GM21390 (cell line): Measurements from ENCODE around the gene CDK18.

Experiments
- ATAC-seq: cut with Tn5 transposase; IDR thresholded peaks from one replicate; pipeline ENCODE4 v1.9.1; 2021; ENCODE audit not compliant: unreplicated experiment

CDK18 gene

DNA sequence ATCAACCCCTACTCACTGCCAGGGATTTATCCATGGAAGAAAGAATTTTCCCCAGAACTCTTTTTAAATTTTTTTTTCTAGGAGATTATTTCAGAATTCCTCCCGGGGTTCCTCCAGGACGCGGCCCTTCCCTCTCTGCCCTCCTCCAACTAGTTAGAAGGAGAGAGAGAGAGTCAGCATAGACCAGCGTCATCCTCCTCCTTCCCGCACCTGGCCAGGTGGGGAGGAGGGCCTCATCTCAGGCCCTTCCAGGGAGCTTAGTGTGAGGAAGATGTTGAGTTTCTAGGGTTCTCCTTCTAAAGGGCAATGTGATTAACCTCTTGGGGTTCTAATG, 63.6 kb downstream of the CDK18 start:
- no peak for ATAC-seq

DNA sequence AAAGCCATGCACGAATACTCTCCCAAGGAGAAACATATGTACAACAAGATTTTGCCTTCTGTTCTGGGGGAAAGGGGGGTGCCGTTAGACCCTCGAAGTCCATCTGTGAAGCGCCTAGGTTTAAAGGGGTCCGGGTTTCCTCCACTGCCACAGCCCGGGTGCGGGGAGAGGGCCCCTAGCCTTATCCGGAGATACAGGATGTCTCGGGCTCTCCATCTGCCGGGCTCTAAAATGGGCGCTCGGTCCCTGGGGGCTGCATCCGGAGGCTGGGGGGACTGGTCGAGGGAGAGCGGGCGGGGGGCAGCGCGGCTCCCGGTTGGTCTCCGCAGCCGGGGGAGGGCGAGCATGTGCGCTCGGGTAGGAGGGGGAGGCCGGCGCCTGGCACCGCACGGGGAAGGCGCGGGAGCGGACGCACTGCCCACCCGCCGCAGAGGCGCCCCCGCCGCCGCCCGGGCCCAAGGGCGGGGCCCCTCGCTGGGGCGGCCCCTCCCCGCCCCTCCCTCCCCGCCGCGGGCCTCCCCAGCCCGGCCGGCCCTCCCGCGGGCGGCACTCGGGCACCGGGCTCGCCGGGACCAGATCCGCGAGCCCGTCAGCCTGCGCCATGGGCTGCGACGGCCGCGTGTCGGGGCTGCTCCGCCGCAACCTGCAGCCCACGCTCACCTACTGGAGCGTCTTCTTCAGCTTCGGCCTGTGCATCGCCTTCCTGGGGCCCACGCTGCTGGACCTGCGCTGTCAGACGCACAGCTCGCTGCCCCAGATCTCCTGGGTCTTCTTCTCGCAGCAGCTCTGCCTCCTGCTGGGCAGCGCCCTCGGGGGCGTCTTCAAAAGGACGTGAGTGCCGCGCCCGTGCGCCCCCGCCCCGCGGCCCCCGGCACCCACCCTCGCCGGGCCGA, 64.2 kb downstream of the CDK18 start:
- ATAC-seq, result no peak

DNA sequence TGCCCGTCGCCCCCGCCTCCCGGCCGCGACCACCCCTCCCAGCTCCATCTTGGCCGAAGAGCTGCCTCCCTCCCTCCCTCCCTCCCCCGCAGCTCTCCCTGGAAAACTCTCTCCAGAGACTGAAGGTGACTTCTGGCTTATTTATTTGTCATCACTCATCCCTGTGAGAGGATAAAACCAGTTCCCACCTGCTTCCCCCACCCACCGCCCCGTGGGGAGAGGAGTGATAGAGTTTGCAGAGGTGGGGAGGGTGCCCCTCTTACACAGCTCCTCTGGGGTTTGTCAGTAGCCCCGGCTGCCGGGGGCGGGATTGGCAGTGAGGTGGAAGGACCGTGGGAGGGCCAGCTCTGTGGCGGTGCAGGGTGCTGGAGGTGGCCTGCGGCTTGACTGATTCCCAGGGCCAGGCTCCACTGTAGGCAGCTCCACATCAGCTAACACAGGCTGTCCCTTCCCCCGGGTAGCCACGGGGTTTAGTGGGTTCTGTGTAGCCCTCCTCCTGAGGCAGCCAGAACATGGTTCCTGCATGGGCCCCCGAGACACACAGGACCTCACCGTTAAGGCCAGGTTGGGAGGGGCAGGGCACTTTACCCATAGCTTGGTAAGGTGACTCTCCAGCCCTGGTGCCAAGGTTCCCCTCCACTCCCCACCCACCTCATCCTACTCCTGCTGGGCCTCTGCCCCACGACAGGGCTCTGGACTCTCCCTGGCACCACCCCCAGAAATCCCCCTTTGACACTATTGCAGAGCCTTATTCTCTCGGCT, 65.1 kb downstream of the CDK18 start:
- ATAC-seq, result no peak

DNA sequence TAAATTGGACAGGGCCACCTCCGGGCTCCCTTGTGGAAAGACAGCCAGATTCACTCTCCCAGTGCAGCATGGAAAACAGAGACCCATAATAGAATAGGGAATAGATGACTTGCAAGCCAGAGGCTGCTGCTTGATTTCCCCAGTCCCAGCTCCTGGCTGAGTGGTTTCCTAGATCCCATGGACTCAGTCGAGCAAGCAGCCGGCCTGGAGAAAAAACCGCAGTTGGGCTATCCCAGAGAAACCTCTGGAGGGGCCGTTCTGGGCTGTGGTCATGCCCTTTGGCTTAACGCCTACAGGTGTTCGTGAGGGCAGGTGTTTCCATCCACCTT, 65.7 kb downstream of the CDK18 start:
- ATAC-seq, result no peak

DNA sequence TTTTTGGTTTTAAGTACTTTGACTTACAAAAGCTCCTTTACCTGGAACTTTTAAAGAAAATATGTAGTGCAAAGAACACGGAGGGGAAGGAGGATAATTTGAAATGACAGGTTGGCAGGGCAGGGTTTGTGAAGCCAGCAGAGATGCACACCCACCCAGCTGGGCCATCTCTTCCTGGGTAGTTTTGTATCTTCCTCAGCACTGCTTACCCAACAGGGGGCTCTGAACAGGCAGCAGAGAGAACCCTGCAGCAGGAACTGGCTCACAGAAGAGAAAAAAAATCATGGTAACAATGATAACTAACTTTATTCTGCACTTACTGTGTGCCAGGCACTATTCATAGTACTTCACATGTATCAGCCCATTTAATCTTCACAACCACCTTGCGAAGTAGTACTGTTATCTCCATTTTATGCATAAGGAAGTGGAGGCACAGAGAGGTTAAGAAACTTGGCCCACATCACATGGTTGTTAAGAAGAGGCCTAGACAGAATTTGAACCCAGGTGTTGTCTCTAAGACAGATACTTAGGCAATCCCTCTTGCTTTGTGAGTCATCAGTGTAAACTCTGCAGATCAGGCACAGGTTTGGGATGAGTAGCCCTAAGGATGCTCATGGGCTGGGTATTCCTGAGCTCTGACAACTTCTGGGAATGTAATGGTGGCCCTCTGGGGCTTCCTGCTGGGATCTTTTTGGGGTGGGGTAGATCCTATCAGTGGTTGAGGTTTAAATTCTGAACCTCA, 66.5 kb downstream of the CDK18 start:
- ATAC-seq, result no peak

DNA sequence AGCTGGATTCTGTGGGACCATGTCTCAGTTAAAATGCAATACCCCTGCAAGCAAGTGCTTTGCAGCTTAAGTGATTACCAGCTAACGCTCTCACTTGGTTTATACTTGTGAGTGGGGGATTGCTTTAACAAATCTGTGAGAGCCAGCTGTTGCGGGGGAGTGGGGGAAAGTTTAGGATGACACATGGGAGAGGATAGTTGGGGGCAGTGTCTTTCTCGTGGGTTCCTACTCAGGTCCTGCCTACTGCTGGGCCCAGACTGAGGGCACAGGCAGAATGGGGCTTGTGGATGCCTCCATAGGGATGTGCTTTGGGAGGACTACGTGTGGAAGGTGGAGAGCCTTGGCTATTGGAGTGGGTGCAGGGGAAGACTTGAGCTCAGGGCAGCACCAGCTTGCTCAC, 67.3 kb downstream of the CDK18 start:
- ATAC-seq, result no peak

DNA sequence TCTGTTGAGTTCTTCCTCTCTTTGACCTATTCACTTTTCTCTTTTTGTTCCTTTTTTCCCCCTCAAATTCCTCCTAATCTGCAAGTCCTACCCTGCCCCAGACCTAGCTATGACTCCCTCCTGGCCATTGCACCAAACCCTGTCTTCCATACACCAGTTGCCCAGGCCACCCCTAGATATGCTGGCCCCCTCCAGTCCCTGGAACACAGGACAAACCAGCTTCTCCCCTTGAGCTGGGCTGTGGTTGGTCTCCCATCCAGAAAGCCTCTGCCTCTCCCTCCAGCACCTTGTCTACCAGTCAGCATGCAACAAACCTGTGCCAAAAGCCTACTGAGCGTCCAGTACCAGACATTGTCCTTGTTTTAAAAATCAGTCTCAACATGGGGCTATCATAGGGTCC, 68.0 kb downstream of the CDK18 start:
- ATAC-seq, result no peak

DNA sequence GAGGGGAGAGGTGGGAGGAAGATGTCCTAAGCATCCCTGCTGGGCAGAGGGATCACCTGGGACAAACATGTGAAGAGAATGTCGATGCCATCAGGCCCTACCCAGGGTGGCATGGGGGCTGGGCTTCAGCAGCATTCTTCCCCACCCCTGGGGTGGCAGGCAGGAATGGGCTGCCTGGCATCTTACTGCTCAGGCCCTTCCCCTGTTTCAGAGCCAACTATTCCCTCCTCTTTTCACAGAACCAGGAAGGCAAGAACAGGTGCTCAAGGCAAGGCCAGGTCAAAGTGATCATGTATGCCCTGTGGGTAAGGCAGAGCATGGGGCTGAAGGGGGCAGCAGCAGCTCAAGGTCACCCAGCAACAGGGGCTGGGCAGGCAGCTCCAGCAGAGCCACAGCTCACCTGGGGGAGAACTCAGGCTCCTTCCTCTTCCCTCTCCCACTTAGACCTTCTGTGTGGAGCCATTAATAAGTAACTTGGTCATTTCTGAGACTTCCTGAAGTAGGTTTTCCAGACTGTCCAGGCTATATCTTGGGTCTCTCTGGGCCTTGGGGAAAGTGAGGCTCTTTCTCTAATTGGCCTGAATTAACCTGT, 70.9 kb downstream of the CDK18 start:
- ATAC-seq, result no peak

DNA sequence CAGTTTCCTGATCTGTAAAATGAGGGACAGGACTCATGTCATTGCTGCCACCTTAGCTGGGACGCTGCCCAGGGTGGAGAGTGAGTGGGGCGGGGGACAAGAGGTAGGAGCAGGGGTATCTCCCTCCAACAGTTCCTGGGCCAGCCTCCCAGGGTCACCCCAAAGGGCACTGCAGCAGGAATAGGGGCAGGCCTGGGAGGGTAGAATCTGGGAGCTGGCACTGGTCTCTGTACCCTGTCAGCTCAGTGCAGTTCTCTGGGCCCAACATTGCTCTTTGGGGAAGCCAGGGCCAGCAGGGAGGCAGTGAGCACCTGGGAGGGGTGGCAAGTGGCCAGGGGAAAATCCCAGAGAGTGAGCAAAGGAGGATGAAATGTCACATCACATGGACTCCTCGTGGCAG, 71.5 kb downstream of the CDK18 start:
- no peak for ATAC-seq

DNA sequence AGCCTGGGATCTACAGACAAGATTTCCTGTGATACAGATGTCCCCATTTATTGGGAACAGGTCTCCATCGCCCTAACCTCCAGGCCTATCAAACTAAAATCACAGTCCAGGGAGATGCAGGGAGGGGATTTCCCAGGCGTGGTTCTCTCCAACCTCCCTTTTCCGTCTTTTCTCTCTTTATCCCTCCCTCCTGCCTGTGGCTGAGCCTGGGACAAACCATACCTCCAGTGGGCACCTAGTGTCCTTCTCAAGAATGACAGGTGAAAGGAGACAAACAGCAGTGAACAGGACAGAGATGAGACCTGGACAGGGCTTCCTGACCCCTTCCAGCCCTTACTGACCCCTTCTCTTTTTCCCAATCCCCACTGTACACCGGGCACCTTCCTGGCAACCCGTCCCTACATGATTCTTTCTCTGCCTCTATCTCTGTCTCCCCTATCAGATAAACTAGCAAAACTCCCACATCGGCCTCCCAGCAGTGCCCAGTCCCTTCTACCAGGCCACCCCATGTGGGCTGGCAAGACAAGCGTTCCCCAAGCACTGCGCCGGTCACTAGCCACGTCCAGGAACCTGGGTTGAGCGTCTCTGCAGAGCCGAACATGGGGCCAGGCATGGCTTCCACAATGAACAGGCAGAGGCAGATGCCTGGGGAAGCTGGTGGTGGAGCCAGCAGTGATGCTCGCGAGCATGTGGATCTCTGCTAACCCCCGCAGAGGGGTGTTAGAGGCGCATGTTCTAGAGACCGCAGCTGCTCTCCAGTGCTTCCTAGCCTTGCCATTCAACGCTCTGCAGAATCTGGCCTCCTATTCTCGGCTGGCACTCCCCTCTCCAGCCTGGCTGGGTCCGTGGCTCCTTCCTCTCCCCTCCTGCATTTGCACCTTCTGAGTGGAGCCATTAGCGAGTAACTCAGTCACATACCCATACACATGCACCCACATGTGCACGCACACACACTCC, 72.6 kb downstream of the CDK18 start:
- no peak for ATAC-seq

DNA sequence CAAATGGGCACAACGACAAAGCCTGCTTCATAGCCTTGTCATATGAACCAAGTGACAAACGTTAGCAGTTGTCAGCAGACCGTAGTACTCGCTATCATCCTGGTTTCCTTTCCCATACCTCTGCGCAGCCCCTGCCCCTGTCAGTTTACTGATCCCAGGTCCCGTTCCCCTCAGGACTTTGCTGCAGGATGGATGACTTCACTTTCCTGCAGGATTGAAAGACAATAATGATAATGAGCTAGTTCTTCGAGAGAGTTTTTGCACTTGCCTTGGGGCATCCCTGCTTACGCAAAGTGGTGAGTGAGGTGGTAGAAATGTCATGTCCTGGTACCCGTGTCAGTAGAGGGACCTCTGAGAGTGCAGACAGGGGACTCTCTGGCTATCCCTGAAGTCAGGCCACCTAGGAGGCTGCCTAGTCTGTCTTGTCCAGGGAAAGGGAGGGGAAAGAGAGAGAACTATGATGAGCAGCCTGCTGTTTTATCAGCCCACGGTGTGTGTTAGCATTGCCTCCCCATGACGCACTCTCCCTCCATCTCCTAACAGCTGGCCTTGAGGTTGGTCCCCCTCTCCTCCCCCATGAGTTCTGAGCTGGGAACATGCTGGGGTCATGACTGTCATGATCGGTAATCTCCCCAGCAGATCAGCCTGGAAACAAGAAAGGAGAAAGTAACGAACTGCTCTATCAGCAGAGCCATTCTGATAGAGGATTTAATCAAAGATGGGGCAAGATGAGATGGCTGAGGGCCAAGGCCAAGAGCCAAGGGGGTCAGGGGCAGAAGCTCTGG, 73.6 kb downstream of the CDK18 start:
- ATAC-seq, result no peak

DNA sequence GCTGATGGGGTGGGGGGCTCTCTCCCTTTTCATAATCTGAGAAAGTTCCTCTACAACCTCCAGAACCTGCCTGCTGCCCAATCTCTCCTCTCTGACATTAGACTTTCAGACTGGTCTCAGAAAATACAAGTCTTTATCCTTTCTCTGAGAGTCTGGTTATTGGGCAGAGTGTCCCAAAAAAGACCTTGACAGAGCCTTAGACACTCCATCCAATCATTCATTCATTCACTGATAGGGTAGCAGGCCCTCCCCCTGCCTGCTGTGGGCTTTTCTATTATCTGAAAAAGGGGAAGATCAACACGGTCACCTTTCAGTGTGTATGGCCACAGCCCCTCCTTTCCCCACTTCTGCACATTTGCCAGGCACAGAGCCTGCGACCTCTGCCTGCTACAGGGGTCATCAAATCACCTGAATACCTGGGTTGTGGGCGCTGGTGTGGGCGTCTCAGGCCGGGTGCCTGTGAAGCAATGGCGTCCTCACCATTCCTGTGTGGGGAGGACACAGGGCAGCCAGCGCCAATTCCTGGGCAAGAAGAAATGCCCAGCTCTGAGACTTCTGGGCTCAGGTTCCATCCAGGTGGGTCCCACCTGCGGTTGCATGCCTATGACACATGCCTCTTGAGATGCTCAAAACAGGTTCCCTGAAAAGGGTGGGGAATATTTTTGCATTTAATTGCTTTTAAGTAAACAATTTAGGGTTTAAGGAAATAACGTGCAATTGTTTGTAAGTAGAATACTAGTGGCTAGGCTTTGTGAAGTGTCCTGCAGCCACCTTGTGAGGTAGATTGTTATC, 74.5 kb downstream of the CDK18 start:
- no peak for ATAC-seq

DNA sequence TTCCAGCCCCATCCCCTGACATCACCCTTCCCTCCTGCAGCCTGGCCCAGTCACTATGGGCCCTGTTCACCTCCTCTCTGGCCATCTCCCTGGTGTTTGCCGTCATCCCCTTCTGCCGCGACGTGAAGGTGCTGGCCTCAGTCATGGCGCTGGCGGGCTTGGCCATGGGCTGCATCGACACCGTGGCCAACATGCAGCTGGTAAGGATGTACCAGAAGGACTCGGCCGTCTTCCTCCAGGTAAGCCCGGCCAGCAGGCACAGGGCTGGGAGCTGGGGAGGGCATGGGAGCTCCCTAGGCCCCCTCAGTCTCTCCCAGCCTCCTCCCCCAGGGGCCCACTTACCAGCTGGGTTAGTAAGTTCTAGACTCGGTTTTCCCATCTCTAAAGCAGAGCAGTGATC, 75.2 kb downstream of the CDK18 start:
- ATAC-seq, result no peak

DNA sequence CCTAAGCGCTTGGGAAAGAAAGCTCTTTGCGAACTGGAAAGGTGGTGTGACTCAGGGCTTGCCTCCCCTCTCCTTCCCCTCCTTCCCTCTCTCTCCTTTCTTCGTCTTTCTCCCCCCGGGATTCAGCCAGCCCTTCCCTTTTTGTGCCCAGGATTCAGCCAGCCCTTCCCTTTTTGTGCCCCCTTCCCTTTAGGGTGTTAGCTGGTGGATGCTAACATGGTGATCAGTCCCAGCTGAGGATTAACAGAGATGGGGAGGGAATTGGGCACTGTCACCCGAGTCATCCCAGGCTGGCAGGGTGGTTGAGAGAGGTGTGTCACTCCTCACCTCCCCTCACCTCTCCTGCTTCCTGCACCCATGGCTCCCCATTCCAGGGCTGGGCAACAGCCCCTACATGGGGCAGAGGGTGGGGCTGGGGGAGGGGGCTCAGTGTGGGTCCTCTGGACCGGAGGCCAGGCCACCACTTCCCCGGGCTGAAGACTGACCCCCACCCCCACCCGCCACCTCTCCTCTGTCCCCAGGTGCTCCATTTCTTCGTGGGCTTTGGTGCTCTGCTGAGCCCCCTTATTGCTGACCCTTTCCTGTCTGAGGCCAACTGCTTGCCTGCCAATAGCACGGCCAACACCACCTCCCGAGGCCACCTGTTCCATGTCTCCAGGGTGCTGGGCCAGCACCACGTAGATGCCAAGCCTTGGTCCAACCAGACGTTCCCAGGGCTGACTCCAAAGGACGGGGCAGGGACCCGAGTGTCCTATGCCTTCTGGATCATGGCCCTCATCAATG, 75.9 kb downstream of the CDK18 start:
- no peak for ATAC-seq

DNA sequence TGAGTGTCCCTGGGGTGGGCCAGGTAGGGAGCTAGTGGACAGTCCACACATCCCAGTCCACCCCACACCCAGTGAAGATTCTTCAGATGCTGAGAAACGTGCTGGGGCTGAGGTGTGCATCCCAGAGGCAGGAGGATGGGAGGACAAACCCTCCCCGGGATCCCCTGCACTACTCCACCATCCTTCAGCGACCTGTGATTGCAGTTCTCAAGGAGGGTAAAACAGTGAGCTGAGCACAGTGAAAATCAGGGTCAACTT, 76.4 kb downstream of the CDK18 start:
- no peak for ATAC-seq

DNA sequence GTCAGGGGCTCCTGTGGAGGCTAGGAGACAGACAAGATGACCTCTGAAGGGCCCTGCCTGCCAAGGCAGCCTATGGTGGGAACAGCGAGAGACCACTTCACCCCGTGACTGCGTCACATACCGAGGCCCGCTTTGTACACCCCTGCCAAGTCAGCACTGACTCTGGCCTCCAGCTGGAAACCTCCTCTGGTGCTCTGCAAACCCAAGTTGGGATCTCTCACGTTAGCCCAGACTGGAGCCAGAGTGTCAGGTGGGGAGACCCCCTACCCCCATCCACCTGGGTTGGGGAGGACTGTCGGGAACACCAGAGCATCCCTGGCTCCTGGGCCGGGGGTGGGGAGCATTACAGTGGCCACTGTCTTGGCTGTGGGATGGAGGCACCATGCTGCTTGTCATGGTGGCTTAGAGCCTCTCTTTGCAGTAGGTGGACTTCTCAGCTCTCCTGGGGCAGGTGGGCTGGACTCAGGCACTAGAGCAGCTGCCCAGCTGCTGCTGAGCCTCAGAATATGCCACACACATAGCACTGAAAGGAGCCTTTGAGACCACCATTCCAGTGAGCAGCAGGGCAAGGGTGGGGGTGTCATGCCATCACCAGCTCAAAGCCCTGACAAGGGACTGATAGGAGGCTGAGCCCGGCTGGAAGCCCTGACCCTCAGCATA, 77.0 kb downstream of the CDK18 start:
- no peak for ATAC-seq

DNA sequence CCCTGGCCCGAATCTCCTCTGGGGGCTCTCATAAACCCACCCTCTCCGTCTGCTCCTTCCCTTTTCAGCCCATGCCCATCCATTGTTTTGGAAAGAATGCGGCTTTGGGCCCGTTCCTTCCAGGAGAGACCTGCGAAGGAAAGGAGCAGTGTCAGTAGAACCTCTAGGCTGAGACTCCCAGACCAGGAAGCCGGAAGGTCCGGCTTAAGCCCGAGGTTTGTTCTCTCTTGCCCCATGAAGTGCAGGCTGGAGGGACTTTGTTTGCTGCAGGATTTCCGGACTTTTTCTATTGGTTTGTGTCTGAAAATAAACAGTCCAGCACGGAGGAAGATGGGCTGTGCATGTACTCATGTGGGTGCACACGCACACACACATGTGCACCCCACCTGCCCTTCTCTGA, 77.6 kb downstream of the CDK18 start:
- ATAC-seq, result no peak
